ENCODE results near the gene CFAP97D2.

- peak in 2 of 3 experiments; percentile 8 to 35 for TF ChIP-seq CTCF (optimal IDR thresholded peaks at IDR 0.05 in 1 of 3, IDR thresholded peaks at IDR 0.05 in 1 of 3, conservative IDR thresholded peaks at IDR 0.05 in 1 of 3; ENCODE audit: extremely low read depth in 1 of 3, insufficient read depth in 2 of 3, low read length in 3 of 3)
- TF ChIP-seq EZH2 (IDR thresholded peaks at IDR 0.05; ENCODE audit: low read length): no peak
These were observed 27.3 kb upstream of the CFAP97D2 start for GRCh38 chr13:114151565-114152284.

Measured in keratinocyte (primary cell).